ENCODE measurements around the gene LUZP2.

GRCh38 chr11:24793479-24793878 lies 296.6 kb downstream of the LUZP2 start:
- TF ChIP-seq, protein P1, sequence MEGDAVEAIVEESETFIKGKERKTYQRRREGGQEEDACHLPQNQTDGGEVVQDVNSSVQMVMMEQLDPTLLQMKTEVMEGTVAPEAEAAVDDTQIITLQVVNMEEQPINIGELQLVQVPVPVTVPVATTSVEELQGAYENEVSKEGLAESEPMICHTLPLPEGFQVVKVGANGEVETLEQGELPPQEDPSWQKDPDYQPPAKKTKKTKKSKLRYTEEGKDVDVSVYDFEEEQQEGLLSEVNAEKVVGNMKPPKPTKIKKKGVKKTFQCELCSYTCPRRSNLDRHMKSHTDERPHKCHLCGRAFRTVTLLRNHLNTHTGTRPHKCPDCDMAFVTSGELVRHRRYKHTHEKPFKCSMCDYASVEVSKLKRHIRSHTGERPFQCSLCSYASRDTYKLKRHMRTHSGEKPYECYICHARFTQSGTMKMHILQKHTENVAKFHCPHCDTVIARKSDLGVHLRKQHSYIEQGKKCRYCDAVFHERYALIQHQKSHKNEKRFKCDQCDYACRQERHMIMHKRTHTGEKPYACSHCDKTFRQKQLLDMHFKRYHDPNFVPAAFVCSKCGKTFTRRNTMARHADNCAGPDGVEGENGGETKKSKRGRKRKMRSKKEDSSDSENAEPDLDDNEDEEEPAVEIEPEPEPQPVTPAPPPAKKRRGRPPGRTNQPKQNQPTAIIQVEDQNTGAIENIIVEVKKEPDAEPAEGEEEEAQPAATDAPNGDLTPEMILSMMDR (IDR thresholded peaks at IDR 0.05), result no peak
- TF ChIP-seq ATF6 (CRISPR knock-in tag; IDR thresholded peaks at IDR 0.05) (no peak), TP53 (CRISPR knock-in tag; IDR thresholded peaks at IDR 0.05) (no peak), TCF7 (CRISPR knock-in tag; IDR thresholded peaks at IDR 0.05; ENCODE audit: low read depth) (no peak), MLX (CRISPR knock-in tag; IDR thresholded peaks at IDR 0.05) (no peak), ESRRA (CRISPR knock-in tag; IDR thresholded peaks at IDR 0.05; ENCODE audit: borderline replicate concordance) (no peak), RORB (CRISPR knock-in tag; IDR thresholded peaks at IDR 0.05) (no peak), IRF2 (CRISPR knock-in tag; IDR thresholded peaks at IDR 0.05; ENCODE audit: borderline replicate concordance, low read depth) (no peak), GABPB1 (CRISPR knock-in tag; IDR thresholded peaks at IDR 0.05) (no peak), RELA (CRISPR knock-in tag; IDR thresholded peaks at IDR 0.05; ENCODE audit: borderline replicate concordance) (no peak), CREB1 (CRISPR knock-in tag; IDR thresholded peaks at IDR 0.05) (no peak), ATF3 (CRISPR knock-in tag; conservative IDR thresholded peaks at IDR 0.05) (no peak)
- TF ChIP-seq, protein P2, sequence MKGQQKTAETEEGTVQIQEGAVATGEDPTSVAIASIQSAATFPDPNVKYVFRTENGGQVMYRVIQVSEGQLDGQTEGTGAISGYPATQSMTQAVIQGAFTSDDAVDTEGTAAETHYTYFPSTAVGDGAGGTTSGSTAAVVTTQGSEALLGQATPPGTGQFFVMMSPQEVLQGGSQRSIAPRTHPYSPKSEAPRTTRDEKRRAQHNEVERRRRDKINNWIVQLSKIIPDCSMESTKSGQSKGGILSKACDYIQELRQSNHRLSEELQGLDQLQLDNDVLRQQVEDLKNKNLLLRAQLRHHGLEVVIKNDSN (CRISPR knock-in tag; IDR thresholded peaks at IDR 0.05), result no peak
